Cardiac muscle cell (in vitro differentiated cells and primary cell): Measurements from ENCODE around the gene ARMC8. TPM values are rescaled to one million over a fixed set of nuclear protein-coding genes. Genes with fewer than 3 reads are reported as not detected.

Source experiments
- DNase-seq, 2 donors: peaks; one replicate each; pipeline versions ENCODE4 v3.0.0 to v3.0.0-alpha.2; 2010 to 2017; ENCODE audit warnings: low read depth in 1 of 2, low spot score in 1 of 2
- H3K27ac ChIP-seq: fragments of 200-600 bp; sonication (generic); 2 replicates; pipeline ENCODE4 v1.5.1; 2016
- H3K27me3 ChIP-seq: fragments of 200-600 bp; sonication (generic); 2 replicates; pipeline ENCODE4 v1.6.0; 2016; ENCODE audit warnings: control low read depth
- H3K36me3 ChIP-seq: fragments of 200-600 bp; sonication (generic); 2 replicates; pipeline ENCODE4 v1.5.1; 2016; ENCODE audit warnings: control low read depth
- H3K4me1 ChIP-seq: fragments of 200-600 bp; sonication (generic); 2 replicates; pipeline ENCODE4 v1.8.1; 2017; ENCODE audit warnings: low read depth, mild to moderate bottlenecking, mixed run types
- H3K4me3 ChIP-seq: fragments of 200-600 bp; sonication (generic); 2 replicates; pipeline ENCODE4 v1.5.1; 2016; ENCODE audit warnings: mild to moderate bottlenecking
- H3K9me3 ChIP-seq: fragments of 200-600 bp; sonication (generic); 2 replicates; pipeline ENCODE4 v1.5.1; 2017; ENCODE audit warnings: low read depth, mild to moderate bottlenecking, control low read depth
- CTCF ChIP-seq: IDR thresholded peaks from 2 replicates; pipeline ENCODE4 v1.5.1; 2012; ENCODE audit warnings: low read depth, mild to moderate bottlenecking, low read length
- polyA plus RNA-seq: library from polyadenylated mRNA; unstranded; fragments of >200 nt; fragmentation: Nextera tagmentation; extraction: Ambion mirVana; gene quantifications from 2 replicates; pipeline ENCODE4 v1.2.1, GENCODE V29; 2016
- total RNA-seq: library from RNA; depleted of rRNA; stranded (reverse); fragments of >200 nt; gene quantifications from 2 replicates; pipeline ENCODE4 v1.2.3, GENCODE V29; 2016

Gene ARMC8
- total and polyA plus RNA-seq, 2 experiments from 2014 or later = 33.9 to 34.5 TPM

GRCh38 chr3:138289701-138290100 lies 102.6 kb downstream of the ARMC8 start:
- DNase-seq = no peak
- H3K36me3 ChIP-seq = peaks cover 65% of the 10 kb centered on the region

GRCh38 chr3:138296639-138297038 lies 109.5 kb downstream of the ARMC8 start:
- Histone ChIP-seq H3K4me1 (no peaks in the 10 kb centered on the region), H3K4me3 (no peak overlapping the region), H3K9me3 (no peaks in the 10 kb centered on the region), H3K27me3 (no peaks in the 10 kb centered on the region), H3K36me3 (peaks cover 18% of the 10 kb centered on the region), H3K27ac (no peak overlapping the region)
- DNase-seq = no peak
- no peak for TF ChIP-seq CTCF

More at GRCh38 chr3:138289701-138290100, 102.6 kb downstream of the ARMC8 start:
- Histone ChIP-seq H3K27ac (no peak overlapping the region), H3K9me3 (no peaks in the 10 kb centered on the region), H3K4me1 (no peaks in the 10 kb centered on the region), H3K4me3 (no peak overlapping the region), H3K27me3 (no peaks in the 10 kb centered on the region)
- no peak for TF ChIP-seq CTCF

GRCh38 chr3:138297059-138297607 lies 110.0 kb downstream of the ARMC8 start:
- H3K27me3 ChIP-seq = no peaks in the 10 kb centered on the region
- no peak overlapping the region for H3K27ac ChIP-seq
- no peak for DNase-seq
- no peak for TF ChIP-seq CTCF
- no peaks in the 10 kb centered on the region for H3K4me1 ChIP-seq
- no peaks in the 10 kb centered on the region for H3K9me3 ChIP-seq
- peaks cover 16% of the 10 kb centered on the region for H3K36me3 ChIP-seq
- H3K4me3 ChIP-seq = no peak overlapping the region

- Histone ChIP-seq H3K27me3 (no peaks in the 10 kb centered on the region), H3K4me3 (no peak overlapping the region), H3K36me3 (peaks cover 13% of the 10 kb centered on the region), H3K9me3 (no peaks in the 10 kb centered on the region), H3K4me1 (no peaks in the 10 kb centered on the region), H3K27ac (no peak overlapping the region)
- no peak for DNase-seq
- no peak for TF ChIP-seq CTCF
Measured at GRCh38 chr3:138297876-138298275, 110.8 kb downstream of the ARMC8 start.

DNA sequence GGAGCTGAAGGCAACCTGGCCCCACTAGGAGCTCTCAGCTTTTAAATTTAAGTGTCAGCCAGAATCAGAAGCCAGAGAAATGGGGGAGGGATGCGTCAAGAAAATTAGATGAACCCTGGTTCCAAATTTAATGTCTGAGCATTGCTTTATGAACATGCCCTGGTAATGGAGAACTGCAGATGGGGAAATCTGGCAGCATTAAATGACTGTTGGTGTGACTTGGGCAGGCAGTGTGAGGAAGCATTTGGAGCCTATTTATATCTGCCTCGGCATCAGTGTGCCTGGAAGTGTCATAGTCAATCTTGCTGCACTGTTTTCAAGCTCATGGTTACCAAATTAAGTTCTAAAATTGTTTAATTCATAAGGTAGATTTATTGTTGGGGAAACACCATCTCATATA lies 113.5 kb downstream of the ARMC8 start:
- H3K4me3 ChIP-seq = no peak overlapping the region
- H3K27ac ChIP-seq = no peak overlapping the region
- H3K4me1 ChIP-seq = no peaks in the 10 kb centered on the region
- H3K36me3 ChIP-seq = peaks cover 9% of the 10 kb centered on the region
- H3K9me3 ChIP-seq = no peaks in the 10 kb centered on the region
- no peak for TF ChIP-seq CTCF
- DNase-seq = no peak
- no peaks in the 10 kb centered on the region for H3K27me3 ChIP-seq
